GM21390 (cell line): Measurements from ENCODE around the gene SYNDIG1.

Experiments used
- ATAC-seq: cut with Tn5 transposase; IDR thresholded peaks from one replicate; pipeline ENCODE4 v1.9.1; 2021; ENCODE audit not compliant: unreplicated experiment

SYNDIG1 gene

DNA sequence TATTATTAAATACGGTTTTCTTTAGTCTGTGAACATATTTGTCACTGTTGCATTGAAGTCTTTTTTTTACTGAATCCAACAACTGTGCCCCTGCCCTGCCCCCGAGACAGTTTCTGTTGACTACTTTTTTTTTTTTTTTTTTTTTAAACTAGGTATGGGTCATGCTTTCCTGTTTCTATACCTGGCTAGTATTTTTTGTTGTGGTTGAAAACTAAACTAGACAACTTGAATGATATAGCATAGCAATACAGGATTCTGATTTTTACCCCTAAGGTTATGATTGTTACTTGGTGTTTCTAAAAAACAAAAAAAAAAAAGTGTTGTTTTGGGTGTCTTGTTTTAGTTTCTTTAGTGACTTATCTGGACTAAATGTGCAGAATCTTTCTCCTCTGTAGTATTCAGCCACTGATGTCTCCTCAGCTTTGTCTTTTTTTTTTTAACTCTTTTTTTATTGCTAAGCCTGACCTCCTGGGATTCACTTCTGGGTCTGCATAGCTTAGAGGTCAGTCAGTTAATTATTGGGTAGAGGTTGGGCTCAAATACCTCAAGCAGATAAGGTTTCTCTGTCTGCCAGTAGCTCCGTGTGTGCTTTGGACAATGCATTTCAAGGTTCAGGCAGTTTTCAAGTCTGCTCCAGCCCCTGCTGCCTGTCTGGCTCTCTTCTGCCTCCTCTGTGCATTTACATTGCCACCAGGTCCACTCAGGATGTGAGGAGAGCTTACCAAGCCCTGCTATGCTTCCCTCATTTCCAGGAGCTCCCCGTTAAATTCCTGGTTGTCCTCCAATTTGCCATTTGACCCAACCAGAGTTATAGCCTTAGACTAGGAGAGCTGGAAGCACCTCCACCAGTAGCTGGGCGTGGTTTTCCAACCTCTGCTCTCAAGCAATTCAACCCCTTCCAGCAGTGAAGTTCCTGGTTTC is 91.4 kb downstream of the SYNDIG1 start:
- ATAC-seq, result no peak

DNA sequence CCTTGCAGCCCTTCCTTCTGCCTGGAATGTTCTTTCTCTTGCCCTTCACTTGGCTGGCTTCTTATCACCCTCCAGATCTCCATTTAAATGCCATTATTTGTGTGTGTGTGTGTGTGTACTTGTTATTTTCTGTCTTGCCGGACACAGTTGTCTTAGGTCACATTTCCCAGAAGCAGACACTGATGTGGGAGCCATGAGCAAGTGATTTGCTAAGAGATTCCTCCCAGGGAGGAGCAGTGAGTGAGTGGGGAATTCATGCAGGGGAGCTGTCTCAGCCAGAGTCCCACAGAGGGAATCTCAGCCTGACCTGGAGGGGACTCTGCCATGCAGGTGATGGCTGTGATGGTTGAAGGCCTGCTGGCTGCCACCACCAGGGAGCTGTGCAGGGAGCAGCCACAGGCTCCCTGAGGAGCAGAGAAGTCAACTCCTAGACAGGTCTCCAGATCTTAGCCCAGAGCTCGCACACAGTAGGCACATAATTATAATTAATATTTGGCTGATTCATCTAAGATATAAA is 96.5 kb downstream of the SYNDIG1 start:
- no peak for ATAC-seq

DNA sequence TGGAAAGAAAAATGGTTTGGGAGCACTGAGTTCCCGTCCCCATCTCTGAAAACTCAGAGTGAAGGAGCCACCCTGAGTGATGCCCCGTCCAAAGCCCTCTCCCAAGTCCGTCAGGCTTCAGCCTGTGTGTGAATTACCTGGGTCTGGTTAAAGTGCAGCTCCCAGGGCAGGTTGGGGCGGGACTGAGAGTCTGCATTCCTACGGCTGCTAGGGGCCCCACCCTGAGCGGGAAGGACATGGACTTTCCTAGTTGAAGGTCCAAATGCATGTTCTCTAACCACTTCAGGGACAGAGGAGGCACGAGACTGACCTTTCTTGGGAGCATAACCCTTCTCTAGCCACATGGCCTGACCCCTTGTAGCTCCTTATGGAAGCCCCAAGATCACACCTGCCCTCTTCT is 97.2 kb downstream of the SYNDIG1 start:
- ATAC-seq, result no peak

DNA sequence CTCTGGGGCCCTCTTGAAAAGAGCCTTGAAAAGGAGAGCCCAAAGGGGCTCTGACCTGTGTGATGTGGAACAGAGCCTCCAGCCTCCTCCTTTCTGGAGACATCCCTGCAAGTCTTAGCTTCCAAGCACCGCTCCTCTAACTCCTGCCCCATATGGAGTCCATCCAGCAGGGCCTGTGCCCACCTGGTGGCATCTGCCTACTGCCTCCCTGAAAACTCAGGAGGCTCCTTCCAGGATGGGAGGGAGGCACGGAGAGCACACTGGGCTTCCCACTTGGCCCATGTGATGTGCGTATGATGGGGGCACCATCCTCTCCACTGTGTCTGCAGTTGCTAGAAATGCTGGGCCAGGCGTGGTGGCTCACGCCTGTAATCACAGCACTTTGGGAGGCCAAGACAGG is 98.1 kb downstream of the SYNDIG1 start:
- no peak for ATAC-seq

DNA sequence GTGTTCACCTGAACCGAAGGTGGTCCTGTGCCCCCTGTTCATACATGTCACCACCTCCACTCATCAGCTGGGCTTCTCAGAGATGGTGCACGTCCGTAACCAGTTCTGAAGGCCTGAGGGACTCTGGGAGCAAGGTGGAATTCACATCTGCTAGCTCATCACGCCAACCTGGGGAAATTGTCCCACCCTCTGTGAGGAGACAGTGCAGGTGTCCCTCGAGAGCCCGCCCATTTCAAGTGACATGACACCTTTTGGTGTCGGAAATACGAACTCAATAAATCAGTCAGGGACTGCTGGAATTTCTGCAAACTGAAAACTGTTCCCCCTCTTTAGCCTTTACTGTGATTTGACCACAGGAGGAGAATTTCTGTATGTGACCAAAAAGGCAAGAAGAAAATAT is 99.4 kb downstream of the SYNDIG1 start:
- no peak for ATAC-seq

DNA sequence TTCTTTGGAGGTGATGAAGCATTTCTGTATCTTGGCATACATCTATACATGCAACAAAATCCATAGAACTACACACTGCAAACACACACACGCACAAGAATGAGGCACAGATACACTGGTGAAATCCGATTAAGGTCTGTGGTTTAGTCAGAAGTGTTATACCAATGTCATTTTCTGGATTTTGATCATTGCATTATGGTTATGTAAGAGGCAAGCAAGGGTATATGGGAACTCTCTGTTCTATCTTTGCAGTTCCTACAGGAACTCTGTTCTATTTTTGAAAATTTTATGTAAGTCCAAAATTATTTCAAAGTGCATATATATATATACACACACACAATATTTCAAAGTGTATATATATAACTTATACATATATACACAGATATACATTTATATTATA is 101.7 kb downstream of the SYNDIG1 start:
- no peak for ATAC-seq

DNA sequence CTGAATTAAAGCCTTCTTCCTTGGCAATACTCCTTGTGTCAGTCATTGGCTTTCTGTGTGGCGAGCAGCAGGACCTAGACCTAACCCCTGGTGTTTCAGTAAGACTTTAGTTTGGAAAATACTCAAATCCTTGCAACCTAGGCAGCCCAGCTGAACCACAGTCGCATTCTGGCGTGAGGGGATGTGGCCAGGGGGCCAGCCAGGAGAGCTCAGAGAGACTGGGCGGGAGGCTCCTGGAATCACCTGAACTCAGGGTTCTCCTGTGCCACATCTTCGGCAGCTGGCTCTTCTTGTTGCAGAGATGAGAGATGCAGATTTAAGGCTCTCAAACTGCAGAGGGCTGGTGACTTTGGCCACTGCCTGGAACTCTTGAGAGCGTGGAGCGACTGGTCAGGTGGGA is 102.7 kb downstream of the SYNDIG1 start:
- ATAC-seq, result no peak

DNA sequence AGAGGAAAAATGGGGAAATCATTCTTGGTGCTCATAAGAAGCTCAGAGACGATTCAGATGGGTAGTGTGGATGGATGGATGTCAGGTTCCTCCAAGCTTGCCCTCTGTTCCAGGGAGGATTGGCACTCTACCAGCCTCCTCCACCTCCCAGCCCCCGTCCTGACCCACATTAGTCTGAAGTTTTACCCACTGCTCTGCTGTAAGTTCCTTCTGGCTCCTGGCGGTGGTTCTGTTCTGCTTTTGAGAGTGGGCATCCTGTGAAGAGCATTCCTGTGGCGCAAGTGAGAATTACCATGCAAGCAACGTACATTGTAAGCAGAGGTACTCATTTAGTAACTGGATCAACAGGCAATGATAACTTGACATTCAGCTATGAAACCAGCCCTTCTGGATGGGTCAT is 103.4 kb downstream of the SYNDIG1 start:
- no peak for ATAC-seq

DNA sequence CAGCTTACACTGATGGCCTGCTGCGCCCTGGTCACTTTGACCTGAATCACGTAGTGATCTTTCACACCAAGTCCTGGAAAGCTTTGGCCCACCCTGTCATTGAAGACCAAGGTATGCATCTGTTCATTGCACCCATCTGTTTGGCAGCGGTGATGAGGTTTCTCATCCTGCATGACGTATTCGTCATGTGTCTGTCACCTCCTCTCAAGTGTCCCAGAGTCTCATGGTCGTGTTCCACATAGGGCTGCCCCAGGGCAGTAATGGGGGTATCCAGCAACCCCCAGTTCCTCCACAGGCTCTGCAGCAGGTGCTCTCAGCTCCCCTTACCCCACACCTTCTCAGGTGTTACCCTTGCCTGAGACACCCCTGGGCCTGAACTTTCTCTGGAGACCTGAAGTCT is 104.1 kb downstream of the SYNDIG1 start:
- ATAC-seq, result no peak

DNA sequence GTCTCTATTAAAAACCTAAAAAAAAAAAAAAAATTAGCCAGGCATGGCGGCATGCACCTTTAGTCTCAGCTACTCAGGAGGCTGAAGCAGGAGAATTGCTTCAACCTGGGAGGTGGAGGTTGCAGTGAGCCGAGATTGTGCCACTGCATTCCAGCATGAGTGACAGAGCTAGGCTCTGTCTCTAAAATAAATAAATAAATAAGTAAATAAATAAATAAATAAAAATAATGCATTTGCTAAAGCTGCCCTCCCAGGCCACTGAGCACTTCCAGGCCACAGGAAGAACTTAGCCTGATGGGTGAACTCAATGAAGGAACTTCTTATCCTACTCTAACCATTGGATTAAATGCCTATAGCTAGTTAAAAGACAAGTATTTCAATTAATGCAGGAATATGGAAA is 104.9 kb downstream of the SYNDIG1 start:
- no peak for ATAC-seq

DNA sequence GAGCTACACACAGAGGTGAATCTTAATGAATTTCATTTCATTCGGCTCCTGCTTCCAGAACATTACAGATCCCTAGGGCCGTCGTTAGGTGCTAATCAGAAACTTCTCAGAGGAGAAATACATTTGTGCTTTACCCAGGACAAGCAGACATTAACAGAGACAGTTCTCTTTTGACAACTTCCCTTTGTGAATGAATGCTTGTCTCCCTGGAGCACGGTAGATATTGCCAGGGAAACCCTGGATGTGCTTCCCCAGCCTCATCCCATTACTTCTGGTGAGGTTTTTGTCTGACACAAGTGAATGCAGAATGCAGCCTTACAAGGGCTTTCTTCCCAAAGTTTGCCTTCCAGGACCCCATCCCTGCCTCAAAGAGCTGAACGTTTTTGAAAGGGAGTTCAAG is 105.4 kb downstream of the SYNDIG1 start:
- no peak for ATAC-seq

DNA sequence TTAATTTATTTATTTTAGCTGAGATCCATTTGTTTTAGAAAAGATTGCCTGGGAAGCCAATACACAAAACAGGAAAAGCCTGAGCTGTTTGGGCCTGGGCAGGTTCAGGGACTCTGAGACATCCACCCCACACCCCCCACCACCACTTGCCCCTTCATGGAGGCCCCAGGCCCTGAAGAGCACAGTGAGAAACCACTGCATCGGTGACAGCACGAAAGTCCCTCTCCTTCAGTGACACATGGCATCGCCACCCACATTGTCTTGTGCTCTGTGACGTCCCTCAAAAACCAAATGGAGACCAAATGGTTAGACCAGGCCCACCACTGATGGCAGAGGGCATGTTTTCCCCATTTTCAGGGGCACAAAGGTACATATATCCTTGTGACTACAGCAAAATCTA is 106.4 kb downstream of the SYNDIG1 start:
- no peak for ATAC-seq

DNA sequence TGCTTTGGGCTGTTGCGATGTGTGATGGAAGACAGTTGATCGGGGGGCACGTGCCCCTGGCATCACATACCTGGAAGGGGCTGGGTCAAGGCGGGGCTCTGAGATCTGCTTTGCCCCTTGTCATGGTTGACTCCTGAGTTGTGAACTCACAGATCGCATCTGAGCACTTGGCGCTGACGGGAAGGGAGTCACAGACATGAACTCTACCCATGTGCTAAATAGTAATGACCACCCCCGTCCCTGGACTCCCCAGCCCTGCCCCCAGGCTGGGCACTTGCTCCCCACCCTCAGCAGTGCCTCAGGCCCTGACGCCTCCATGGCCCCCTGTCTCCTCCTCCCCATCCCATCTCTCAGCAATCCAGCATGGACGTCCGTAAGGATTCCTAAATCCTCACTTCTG is 107.0 kb downstream of the SYNDIG1 start:
- ATAC-seq, result no peak

DNA sequence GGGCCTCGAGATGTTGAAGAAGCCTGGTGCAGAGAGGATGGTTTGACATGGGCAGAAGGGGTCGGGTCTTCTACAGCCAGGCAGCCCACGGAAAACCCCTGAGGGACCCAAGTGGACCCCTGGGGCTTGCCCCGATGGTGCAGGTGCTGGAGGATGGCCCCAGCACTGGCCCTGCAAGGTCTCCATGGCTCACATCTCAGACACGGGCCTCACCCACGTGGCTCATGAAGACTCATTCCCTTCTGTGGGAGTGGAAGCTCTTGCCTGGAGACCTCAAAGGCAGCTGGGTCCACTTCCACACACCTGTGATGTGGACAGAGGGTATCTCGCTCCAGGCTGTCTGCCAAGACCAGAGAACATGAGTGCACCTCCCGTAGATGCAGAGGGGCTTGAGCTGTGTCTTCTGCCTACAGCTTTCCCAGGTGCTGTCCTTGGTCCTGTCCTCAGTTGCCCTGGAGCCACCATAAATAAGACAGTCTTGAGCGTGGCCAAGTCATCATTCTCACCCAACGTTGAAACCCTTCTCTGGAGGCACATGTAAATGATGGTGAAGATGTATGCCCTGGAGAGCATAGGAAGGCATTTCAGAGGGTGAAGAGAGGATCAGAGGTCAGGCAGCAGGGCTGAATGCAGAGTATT is 108.0 kb downstream of the SYNDIG1 start:
- no peak for ATAC-seq

DNA sequence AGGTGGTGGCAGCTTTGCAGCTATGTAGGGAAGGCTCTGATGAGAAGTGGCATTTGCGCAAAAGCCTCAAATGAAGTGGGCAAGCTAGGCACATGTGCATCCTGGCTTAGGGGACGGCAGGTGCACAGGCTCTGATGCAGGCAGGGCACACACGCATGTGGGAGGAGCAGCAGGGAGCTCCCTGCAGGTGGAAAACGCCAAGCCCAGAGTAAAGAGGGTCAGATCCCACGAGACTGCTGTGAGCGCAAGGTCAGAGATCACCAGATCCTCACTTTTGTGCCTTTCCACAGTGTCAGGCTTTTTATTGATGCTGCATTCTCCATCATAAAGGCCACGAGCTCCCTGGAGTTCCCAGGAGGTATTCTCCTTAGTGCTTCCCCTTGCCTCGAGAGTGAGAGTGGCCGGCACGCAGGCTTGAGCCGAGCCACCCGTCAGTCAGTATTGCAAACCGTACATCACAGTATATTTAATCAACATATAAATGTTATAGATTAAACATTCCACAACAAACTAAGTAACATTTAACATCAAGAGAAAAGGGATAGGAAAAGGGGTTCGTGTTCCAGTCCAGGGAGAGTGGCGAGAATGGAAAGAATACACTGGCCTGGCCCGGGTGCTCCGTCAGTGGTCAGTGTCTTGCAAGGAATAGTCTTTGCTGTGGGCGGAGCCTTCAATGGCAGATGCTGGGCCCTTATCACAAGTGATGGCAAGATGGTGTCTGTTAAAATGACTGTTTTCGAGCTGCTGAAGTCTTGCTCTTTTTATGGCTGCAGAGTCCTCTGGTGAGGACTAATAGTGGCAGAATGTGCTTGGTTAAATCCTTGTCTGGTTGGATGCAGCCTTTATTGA is 109.4 kb downstream of the SYNDIG1 start:
- no peak for ATAC-seq

DNA sequence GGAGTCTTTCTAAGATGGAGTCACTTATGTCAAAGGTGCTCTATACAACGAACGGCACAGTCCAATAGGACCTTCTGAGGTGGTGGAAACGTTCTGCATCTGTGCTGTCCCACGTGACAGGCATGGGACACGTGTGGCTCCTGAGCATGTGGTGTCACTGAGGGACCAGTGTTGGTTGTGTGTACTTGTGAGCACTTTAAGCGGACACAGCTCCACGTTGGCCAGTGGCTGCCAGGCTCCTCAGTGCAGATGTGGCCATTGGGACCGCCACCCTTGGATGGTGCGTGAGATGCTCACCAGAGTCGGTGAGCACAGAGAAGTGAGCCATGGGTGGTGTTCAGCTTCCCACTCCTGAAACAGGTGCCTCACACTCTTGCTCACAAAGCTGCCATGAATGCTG is 110.0 kb downstream of the SYNDIG1 start:
- no peak for ATAC-seq

DNA sequence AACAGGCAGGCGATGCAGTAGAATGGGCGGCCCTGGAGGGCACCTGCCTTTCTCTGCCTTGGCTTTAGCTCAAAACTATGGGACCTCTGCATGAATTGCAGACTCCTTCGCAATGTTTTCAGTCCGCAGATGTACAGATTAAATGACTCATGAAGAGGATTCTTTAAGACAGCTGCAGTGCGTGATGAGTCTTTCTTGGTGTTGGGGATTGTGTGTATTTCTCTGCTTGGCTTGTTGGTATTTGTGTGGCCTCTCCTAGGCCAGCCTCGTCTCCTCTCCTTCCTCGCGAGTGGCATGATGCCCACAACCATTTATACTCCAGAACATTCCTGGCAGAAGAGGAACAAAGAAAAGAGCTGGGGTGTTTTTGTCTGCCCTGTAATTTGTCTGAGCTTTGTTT is 110.6 kb downstream of the SYNDIG1 start:
- ATAC-seq, result no peak

DNA sequence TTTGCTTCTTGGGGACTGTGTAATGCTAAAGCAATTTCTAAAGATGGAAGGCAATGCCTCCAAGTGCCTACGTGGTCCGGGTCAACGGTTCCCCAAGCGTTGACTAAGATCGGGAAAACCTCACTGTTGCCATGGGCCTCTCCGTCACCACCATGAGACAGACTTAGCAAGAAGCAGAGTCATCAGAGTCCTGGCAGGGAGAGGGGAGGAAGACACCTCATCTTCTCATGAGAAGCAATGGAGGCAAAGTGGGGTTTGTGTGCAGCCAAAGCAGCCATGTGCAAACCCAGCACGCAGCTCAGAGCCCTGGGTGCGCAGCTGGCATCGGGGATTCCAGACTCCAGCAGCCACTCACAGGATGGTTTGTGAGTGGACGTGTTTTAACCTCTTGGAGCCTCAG is 111.4 kb downstream of the SYNDIG1 start:
- ATAC-seq, result no peak

DNA sequence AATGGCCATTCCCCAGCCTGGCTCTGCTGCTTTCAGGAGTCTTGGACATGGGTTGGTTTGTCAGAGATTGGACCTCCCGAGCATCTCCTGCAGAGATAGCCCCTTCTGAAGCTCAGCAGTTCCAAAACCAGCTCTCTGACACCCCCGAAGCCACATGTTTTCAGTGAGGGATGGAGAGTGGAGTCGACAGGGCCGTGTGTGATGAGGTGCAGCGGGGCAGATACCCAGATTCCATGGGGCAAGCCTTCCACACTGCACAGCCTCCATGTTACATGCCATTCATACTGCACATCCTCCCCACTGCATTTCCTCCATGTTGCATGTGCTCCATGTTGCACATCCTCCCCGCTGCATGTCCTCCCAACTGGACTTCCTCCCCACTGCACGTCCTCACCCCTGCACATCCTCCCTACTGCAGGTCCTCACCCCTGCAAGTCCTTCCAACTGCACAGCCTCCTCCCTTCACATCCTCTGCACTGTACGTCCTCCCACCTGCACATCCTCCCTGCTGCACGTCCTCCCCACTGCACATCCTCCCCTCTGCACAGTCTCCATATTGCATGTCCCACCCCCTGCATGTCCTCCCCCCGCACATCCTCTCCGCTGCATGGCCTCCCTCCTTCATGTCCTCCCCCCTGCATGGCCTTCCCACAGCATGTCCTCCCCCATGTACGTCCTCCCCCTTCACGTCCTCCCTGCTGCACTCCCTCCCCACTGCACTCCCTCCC is 112.2 kb downstream of the SYNDIG1 start:
- no peak for ATAC-seq

DNA sequence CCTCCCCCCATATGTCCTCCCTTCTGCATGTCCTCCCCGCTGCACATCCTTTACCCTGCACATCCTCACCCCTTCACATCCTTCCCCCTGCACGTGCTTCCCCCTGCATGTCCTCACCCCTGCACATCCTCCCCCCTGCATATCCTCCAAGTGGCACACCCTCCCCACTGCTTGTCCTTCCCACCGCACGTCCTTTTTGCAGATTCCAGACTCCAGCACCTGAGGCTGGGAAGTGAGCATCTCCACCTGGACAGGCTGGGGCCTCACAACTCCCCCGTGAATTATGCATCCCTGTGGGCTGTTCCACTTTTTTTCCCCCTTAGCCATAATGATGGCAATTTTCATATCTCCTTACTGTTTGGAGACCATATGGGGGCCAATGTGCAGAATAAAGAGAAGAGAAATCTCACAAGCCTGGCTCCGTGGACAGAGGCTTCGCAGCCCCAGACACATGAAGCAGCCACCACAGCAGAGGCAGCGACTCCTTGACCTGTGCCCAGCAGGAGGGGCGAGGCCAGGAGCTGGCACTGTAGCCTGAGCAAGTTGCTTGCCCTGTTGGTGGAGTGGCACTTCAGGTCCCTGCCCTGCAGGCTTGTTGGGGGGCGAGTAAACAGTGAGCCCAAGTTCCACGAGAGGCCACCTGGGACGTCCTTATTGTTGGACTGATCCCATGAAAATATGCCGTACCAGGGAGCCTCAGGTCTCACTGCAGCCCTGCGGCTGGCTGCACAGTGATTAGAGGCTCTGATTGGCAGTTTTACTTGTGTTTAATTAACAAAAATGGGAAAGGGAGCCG is 113.1 kb downstream of the SYNDIG1 start:
- ATAC-seq, result no peak
